ENCODE data around the gene LRRC36.
"Not testable (repeated sequence)": the region's sequence is repeated elsewhere in the genome, so short reads cannot be mapped to it uniquely, and the experiment has no call there.

The LRRC36 gene

DNA sequence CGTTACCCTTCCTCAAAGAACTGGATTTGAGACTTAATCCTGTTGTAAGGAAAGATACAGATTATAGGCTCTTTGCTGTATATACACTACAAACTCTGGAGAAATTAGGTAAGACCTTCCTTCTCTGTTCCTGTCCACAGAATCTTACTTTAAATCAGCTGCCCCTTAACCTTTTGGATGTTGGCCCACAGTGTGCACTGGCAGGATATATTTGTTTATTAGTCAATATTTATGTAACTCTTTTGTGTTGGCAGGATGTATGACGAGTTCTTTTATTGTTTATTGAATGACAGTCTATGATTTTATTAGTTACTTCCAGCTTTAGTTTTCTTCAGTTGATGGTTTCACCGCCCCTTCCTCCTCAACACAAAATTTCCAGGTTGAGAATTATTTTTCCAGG, 19.7 kb downstream of the LRRC36 start:
- H3K4me1 ChIP-seq (ENCODE audit: control insufficient read depth, insufficient read depth, low read length) = no peaks in the 10 kb centered on the region
- H3K36me3 ChIP-seq (ENCODE audit: control insufficient read depth in 2 of 2, insufficient read depth in 2 of 2, low read length in 2 of 2) = no peaks in the 10 kb centered on the region
- no peaks in the 10 kb centered on the region for H3K9me3 ChIP-seq (ENCODE audit: control insufficient read depth in 2 of 2, low read length in 2 of 2)
- H3K27me3 ChIP-seq (ENCODE audit: control insufficient read depth in 1 of 2, insufficient read depth in 2 of 2, low read length in 2 of 2) = peaks cover 0 to 2% of the 10 kb centered on the region in 2 donors
- H3K27ac ChIP-seq (ENCODE audit: low read length) = no peak overlapping the region
- no peak overlapping the region for H3K4me3 ChIP-seq (ENCODE audit: low read length in 2 of 2)
- H3K9ac ChIP-seq (ENCODE audit: low read length in 2 of 2) = no peak overlapping the region

DNA sequence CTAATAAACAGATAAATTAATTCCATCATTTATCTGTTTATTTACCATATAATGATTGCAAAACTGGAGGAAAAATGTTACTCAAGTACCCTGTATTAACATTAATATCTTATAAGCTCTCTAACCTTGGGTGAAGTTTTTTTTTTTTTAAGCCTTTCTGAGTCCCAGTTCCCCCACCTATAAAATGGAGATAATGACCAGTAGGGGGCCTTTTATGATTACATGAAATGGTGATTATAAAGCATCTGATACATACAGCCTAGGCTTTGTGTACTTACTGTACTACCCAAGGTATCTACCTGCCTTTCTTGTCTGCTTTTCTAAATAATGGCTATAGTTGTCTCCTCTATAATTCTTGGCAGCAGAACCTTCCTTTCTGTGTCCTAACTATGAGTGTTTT, 22.6 kb downstream of the LRRC36 start:
- H3K4me1 ChIP-seq (ENCODE audit: control insufficient read depth, insufficient read depth, low read length) = no peaks in the 10 kb centered on the region
- H3K4me3 ChIP-seq (ENCODE audit: low read length in 2 of 2) = no peak overlapping the region
- H3K27me3 ChIP-seq (ENCODE audit: control insufficient read depth in 1 of 2, insufficient read depth in 2 of 2, low read length in 2 of 2) = peaks cover 0 to 2% of the 10 kb centered on the region in 2 donors
- no peak overlapping the region for H3K27ac ChIP-seq (ENCODE audit: low read length)
- H3K9ac ChIP-seq (ENCODE audit: low read length in 2 of 2) = no peak overlapping the region
- H3K9me3 ChIP-seq (ENCODE audit: control insufficient read depth in 2 of 2, low read length in 2 of 2) = no peaks in the 10 kb centered on the region
- no peaks in the 10 kb centered on the region for H3K36me3 ChIP-seq (ENCODE audit: control insufficient read depth in 2 of 2, insufficient read depth in 2 of 2, low read length in 2 of 2)

DNA sequence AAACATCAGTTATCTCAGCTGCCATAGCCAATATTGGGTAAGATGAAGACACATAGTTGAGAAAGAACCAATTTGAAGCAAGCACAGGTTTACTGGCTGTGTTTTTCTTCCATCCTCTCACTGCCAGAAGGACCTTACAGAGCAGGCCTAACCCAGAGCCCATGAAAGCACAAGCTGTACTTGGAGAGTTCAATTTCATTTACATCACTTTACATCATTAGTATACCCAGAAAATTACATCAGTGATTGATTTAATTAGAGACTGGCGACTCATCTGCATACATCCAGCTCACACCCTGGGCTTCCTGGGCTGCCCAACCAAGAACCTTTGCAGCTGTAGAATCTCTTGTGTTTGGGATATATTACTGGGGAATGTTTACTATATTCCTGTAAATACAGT, 23.7 kb downstream of the LRRC36 start:
- Histone ChIP-seq H3K4me3 (ENCODE audit: low read length in 2 of 2) (no peak overlapping the region), H3K9me3 (ENCODE audit: control insufficient read depth in 2 of 2, low read length in 2 of 2) (no peaks in the 10 kb centered on the region), H3K4me1 (ENCODE audit: control insufficient read depth, insufficient read depth, low read length) (no peaks in the 10 kb centered on the region), H3K9ac (ENCODE audit: low read length in 2 of 2) (no peak overlapping the region), H3K36me3 (ENCODE audit: control insufficient read depth in 2 of 2, insufficient read depth in 2 of 2, low read length in 2 of 2) (no peaks in the 10 kb centered on the region), H3K27me3 (ENCODE audit: control insufficient read depth in 1 of 2, insufficient read depth in 2 of 2, low read length in 2 of 2) (no peaks in the 10 kb centered on the region), H3K27ac (ENCODE audit: low read length) (no peak overlapping the region)

DNA sequence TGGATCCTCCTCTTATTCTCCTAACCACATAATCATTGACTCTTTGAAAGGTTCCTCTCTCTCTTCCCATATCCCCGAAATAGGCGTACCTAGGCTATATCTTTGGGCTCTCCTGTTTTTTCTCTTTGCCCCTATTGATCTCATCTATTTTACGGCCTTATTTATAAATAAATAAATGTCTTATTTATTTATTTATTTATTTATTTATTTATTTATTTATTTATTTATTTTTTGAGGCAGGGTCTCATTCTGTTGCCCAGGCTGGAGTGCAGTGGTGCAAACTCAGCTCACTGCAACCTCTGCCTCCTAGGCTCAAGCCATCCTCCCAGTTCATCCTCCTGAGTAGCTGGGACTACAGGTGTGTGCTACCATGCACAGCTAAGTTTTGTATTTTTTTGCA, 25.8 kb downstream of the LRRC36 start:
- not testable (repeated sequence) for H3K36me3 ChIP-seq (ENCODE audit: control insufficient read depth in 2 of 2, insufficient read depth in 2 of 2, low read length in 2 of 2); H3K27me3 ChIP-seq (ENCODE audit: control insufficient read depth in 1 of 2, insufficient read depth in 2 of 2, low read length in 2 of 2); H3K9ac ChIP-seq (ENCODE audit: low read length in 2 of 2); H3K9me3 ChIP-seq (ENCODE audit: control insufficient read depth in 2 of 2, low read length in 2 of 2); H3K27ac ChIP-seq (ENCODE audit: low read length); H3K4me1 ChIP-seq (ENCODE audit: control insufficient read depth, insufficient read depth, low read length); H3K4me3 ChIP-seq (ENCODE audit: low read length in 2 of 2)

GRCh38 chr16:67356396-67356795, 29.8 kb downstream of the LRRC36 start:
- Histone ChIP-seq H3K36me3 (ENCODE audit: control insufficient read depth in 2 of 2, insufficient read depth in 2 of 2, low read length in 2 of 2) (no peaks in the 10 kb centered on the region), H3K9ac (ENCODE audit: low read length in 2 of 2) (no peak overlapping the region), H3K27me3 (ENCODE audit: control insufficient read depth in 1 of 2, insufficient read depth in 2 of 2, low read length in 2 of 2) (peaks cover 0 to 3% of the 10 kb centered on the region in 2 donors), H3K9me3 (ENCODE audit: control insufficient read depth in 2 of 2, low read length in 2 of 2) (no peaks in the 10 kb centered on the region), H3K27ac (ENCODE audit: low read length) (no peak overlapping the region), H3K4me1 (ENCODE audit: control insufficient read depth, insufficient read depth, low read length) (no peaks in the 10 kb centered on the region), H3K4me3 (ENCODE audit: low read length in 2 of 2) (no peak overlapping the region)

GRCh38 chr16:67357561-67357960, 30.9 kb downstream of the LRRC36 start:
- no peaks in the 10 kb centered on the region for H3K4me1 ChIP-seq (ENCODE audit: control insufficient read depth, insufficient read depth, low read length)
- H3K36me3 ChIP-seq (ENCODE audit: control insufficient read depth in 2 of 2, insufficient read depth in 2 of 2, low read length in 2 of 2) = no peaks in the 10 kb centered on the region
- H3K4me3 ChIP-seq (ENCODE audit: low read length in 2 of 2) = no peak overlapping the region
- H3K9me3 ChIP-seq (ENCODE audit: control insufficient read depth in 2 of 2, low read length in 2 of 2) = no peaks in the 10 kb centered on the region
- H3K27ac ChIP-seq (ENCODE audit: low read length) = no peak overlapping the region
- peaks cover 0 to 3% of the 10 kb centered on the region in 2 donors for H3K27me3 ChIP-seq (ENCODE audit: control insufficient read depth in 1 of 2, insufficient read depth in 2 of 2, low read length in 2 of 2)
- no peak overlapping the region for H3K9ac ChIP-seq (ENCODE audit: low read length in 2 of 2)

GRCh38 chr16:67359540-67360269, 33.1 kb downstream of the LRRC36 start:
- H3K36me3 ChIP-seq (ENCODE audit: control insufficient read depth in 2 of 2, insufficient read depth in 2 of 2, low read length in 2 of 2); H3K4me3 ChIP-seq (ENCODE audit: low read length in 2 of 2); H3K27me3 ChIP-seq (ENCODE audit: control insufficient read depth in 1 of 2, insufficient read depth in 2 of 2, low read length in 2 of 2); H3K9me3 ChIP-seq (ENCODE audit: control insufficient read depth in 2 of 2, low read length in 2 of 2); H3K4me1 ChIP-seq (ENCODE audit: control insufficient read depth, insufficient read depth, low read length); H3K27ac ChIP-seq (ENCODE audit: low read length); H3K9ac ChIP-seq (ENCODE audit: low read length in 2 of 2): not testable (repeated sequence)

DNA sequence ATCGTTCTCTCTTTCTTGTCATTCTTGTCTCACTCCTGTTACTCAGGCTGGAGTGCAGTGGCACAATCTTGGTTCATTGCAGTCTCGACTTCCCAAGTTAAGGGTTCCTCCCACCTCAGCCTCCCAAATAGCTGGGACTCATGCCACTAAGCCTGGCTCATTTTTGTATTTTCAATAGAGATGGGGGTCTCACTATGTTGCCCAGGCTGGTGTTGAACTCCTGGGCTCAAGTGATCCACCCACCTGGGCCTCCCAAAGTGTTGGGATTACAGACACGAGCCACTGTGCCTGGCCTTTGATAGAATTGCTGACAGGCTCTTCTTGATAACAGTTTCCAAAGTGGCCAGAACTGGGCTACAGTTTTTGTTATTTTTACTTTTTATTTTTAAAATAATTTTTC, 34.4 kb downstream of the LRRC36 start:
- H3K9ac ChIP-seq (ENCODE audit: low read length in 2 of 2) = no peak overlapping the region
- no peaks in the 10 kb centered on the region for H3K27me3 ChIP-seq (ENCODE audit: control insufficient read depth in 1 of 2, insufficient read depth in 2 of 2, low read length in 2 of 2)
- no peak overlapping the region for H3K27ac ChIP-seq (ENCODE audit: low read length)
- no peaks in the 10 kb centered on the region for H3K4me1 ChIP-seq (ENCODE audit: control insufficient read depth, insufficient read depth, low read length)
- no peak overlapping the region for H3K4me3 ChIP-seq (ENCODE audit: low read length in 2 of 2)
- H3K36me3 ChIP-seq (ENCODE audit: control insufficient read depth in 2 of 2, insufficient read depth in 2 of 2, low read length in 2 of 2) = no peaks in the 10 kb centered on the region
- H3K9me3 ChIP-seq (ENCODE audit: control insufficient read depth in 2 of 2, low read length in 2 of 2) = no peaks in the 10 kb centered on the region

DNA sequence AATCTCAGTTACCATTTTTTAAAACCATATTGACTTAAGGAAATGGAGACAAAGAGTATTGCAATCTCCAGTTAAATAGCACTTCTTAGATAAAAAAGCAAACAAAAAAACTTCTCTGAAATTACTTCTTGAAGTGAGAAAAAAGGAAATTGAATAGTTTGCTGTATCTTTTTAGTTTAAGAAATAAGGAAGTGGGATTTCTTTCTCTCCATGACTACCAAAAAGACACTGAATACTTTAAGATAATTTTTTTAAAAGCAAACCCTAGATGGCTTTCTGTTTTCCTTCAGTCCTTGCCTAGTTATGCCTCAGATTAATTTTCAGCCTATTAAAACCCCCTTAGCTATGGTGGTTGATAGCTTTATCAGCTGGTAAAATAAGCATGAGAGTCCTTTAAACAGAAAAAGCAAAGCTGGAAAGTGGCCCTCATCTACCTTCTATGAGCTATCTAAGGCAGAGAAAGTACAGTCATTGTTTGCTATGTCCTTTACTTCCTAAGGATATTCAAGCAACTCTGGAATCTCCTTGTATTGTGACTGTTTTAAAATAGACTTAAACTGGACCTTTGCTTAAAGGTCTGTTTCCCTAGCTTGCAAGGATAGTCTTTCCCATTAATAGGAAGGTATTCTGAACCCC, 38.1 kb downstream of the LRRC36 start:
- Histone ChIP-seq H3K27me3 (ENCODE audit: control insufficient read depth in 1 of 2, insufficient read depth in 2 of 2, low read length in 2 of 2) (peaks cover 0 to 4% of the 10 kb centered on the region in 2 donors), H3K4me1 (ENCODE audit: control insufficient read depth, insufficient read depth, low read length) (no peaks in the 10 kb centered on the region), H3K9me3 (ENCODE audit: control insufficient read depth in 2 of 2, low read length in 2 of 2) (no peaks in the 10 kb centered on the region), H3K4me3 (ENCODE audit: low read length in 2 of 2) (no peak overlapping the region), H3K36me3 (ENCODE audit: control insufficient read depth in 2 of 2, insufficient read depth in 2 of 2, low read length in 2 of 2) (no peaks in the 10 kb centered on the region), H3K9ac (ENCODE audit: low read length in 2 of 2) (no peak overlapping the region), H3K27ac (ENCODE audit: low read length) (no peak overlapping the region)

DNA sequence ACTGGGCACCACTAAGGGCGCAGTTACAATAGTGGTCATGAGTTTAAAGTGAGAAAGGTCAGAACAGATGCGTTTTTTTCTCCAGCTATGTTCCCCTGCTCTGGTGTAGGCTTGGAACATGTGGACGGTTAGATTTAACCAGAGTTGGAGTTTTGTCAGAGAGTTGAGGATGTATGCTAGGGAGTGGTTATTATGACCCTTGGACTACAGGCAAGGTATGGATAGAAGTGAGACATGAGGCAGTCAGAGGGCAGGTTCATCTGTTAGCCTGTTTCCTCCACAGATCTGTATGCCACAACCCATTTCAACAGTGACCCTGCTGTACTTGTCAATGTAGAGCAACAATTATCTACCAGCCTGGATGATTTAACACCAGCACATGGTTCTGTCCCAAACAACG, 44.0 kb downstream of the LRRC36 start:
- H3K4me3 ChIP-seq (ENCODE audit: low read length in 2 of 2) = no peak overlapping the region
- H3K27me3 ChIP-seq (ENCODE audit: control insufficient read depth in 1 of 2, insufficient read depth in 2 of 2, low read length in 2 of 2) = peaks cover 0 to 4% of the 10 kb centered on the region in 2 donors
- no peaks in the 10 kb centered on the region for H3K4me1 ChIP-seq (ENCODE audit: control insufficient read depth, insufficient read depth, low read length)
- H3K36me3 ChIP-seq (ENCODE audit: control insufficient read depth in 2 of 2, insufficient read depth in 2 of 2, low read length in 2 of 2) = no peaks in the 10 kb centered on the region
- H3K9ac ChIP-seq (ENCODE audit: low read length in 2 of 2) = no peak overlapping the region
- no peaks in the 10 kb centered on the region for H3K9me3 ChIP-seq (ENCODE audit: control insufficient read depth in 2 of 2, low read length in 2 of 2)
- no peak overlapping the region for H3K27ac ChIP-seq (ENCODE audit: low read length)

DNA sequence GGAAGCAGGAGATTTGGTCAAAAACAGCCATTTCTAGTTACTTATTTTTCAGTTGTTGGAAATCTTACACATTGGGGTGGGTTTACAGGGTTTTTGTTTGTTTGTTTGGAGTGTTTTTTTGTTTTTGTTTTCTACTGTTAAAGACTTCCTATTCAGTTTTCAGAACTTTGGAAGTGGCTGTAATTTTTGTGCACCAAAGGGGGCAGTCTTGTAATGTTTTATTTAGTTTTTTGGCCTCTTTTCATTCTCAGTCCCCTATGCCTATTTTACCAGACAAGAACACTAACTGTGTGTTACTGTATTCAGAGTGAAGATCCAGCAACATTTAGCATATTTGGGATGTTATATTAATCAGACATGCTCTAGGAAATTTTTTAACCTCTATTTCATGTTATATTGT, 46.0 kb downstream of the LRRC36 start:
- Histone ChIP-seq H3K27me3 (ENCODE audit: control insufficient read depth in 1 of 2, insufficient read depth in 2 of 2, low read length in 2 of 2) (peaks cover 0 to 4% of the 10 kb centered on the region in 2 donors), H3K27ac (ENCODE audit: low read length) (no peak overlapping the region), H3K4me3 (ENCODE audit: low read length in 2 of 2) (no peak overlapping the region), H3K36me3 (ENCODE audit: control insufficient read depth in 2 of 2, insufficient read depth in 2 of 2, low read length in 2 of 2) (no peaks in the 10 kb centered on the region), H3K9ac (ENCODE audit: low read length in 2 of 2) (no peak overlapping the region), H3K4me1 (ENCODE audit: control insufficient read depth, insufficient read depth, low read length) (no peaks in the 10 kb centered on the region), H3K9me3 (ENCODE audit: control insufficient read depth in 2 of 2, low read length in 2 of 2) (no peaks in the 10 kb centered on the region)
